K562 (cell line): ENCODE data around the gene RAB17. TPM values are rescaled to one million over a fixed set of nuclear protein-coding genes. Genes with fewer than 3 reads are reported as not detected.
A peak's percentile ranks its signal among the peaks of the same experiment; 100 is the strongest.

Source experiments
- ATAC-seq: fragments of 200-7000 bp; cut with Tn5 transposase; 3 replicates; pipeline ENCODE4 v1.9.1; 2020; ENCODE audit warnings: moderate library complexity
- BruUV-seq: library from RNA; stranded (reverse); fragments of 400-500 nt; replicated peaks from 2 replicates; lab custom pipeline; 2021; lab: Mats Ljungman, UMichigan
- CTCF ChIA-PET: fragments of 300-600 bp; formaldehyde crosslinking; extraction: SDS; loops from one replicate; lab custom pipeline; 2021; ENCODE audit warnings: low intra/inter-chr PET ratio; lab: Yijun Ruan, JAX
- POLR2A ChIA-PET: fragments of 300-600, 350-650 bp; sonication (Branson Sonifier 250); formaldehyde crosslinking; extraction: SDS; loops from one replicate; lab custom pipeline; 2021; ENCODE audit warnings: antibody characterized with exemption, inconsistent platforms; lab: Yijun Ruan, JAX
- DNase-seq, 4 experiments: peaks; one replicate each; pipeline versions ENCODE4 v3.0.0 to v3.0.0-alpha.2; 2011 to 2018; ENCODE audit warnings: low spot score in 3 of 4, mixed read lengths in 3 of 4; ENCODE audit errors: extremely low read depth in 1 of 4
- FAIRE-seq: peaks from 2 replicates; lab custom pipeline; 2011; peaks lifted over from hg19 to GRCh38; lab: Jason Lieb, UNC
- H2AFZ ChIP-seq: 2 replicates; pipeline ENCODE4 v1.6.0; 2011; ENCODE audit warnings: low read depth, low read length, control low read depth, inconsistent platforms
- H3K27ac ChIP-seq: fragments of 200-600 bp; 3 replicates; pipeline ENCODE4 v1.8.0; 2011; ENCODE audit warnings: low read depth, mild to moderate bottlenecking, control low read depth, inconsistent platforms, low read length, moderate library complexity, mixed read lengths; ENCODE audit errors: extremely low read depth
- H3K27me3 ChIP-seq, 2 experiments: fragments of 300-600 bp in 1 of 2; 2 replicates in 1 of 2; 3 replicates in 1 of 2; pipeline versions ENCODE4 v1.6.0 to v1.8.0; 2011; ENCODE audit warnings: inconsistent platforms in 2 of 2, low read length in 2 of 2, mild to moderate bottlenecking in 1 of 2, mixed read lengths in 1 of 2, moderate library complexity in 1 of 2; ENCODE audit not compliant: control insufficient read depth in 2 of 2, insufficient read depth in 2 of 2
- H3K36me3 ChIP-seq: fragments of 300-600 bp; 3 replicates; pipeline ENCODE4 v1.8.0; 2011; ENCODE audit warnings: mild to moderate bottlenecking, low read length, inconsistent platforms; ENCODE audit not compliant: control insufficient read depth, insufficient read depth
- H3K4me1 ChIP-seq, 2 experiments: fragments of 200-600 bp in 1 of 2; replicated peaks in 1 of 2; 2 replicates in 1 of 2; 3 replicates in 1 of 2; pipeline versions ENCODE4 v1.5.1 to v1.8.0; 2011; ENCODE audit warnings: inconsistent platforms in 2 of 2, low read length in 2 of 2, mild to moderate bottlenecking in 1 of 2, mixed read lengths in 1 of 2, moderate library complexity in 1 of 2; ENCODE audit not compliant: control insufficient read depth in 2 of 2, insufficient read depth in 2 of 2
- H3K4me2 ChIP-seq: 2 replicates; pipeline ENCODE4 v1.6.1; 2011; ENCODE audit warnings: low read length, control low read depth, inconsistent platforms, mixed read lengths; ENCODE audit not compliant: insufficient read depth
- H3K4me3 ChIP-seq: fragments of 200-600 bp; sonication (generic), shearing (Covaris generic); 2 replicates; pipeline ENCODE4 v1.5.1; 2016; ENCODE audit warnings: control low read depth, inconsistent platforms
- H3K79me2 ChIP-seq: fragments of 200-600 bp; 3 replicates; pipeline ENCODE4 v1.8.0; 2011; ENCODE audit warnings: low read length, inconsistent platforms; ENCODE audit not compliant: control insufficient read depth, insufficient read depth
- H3K9ac ChIP-seq, 2 experiments: 2 replicates each; pipeline versions ENCODE4 v1.6.0 to v1.6.1; 2011; ENCODE audit warnings: low read depth in 2 of 2, low read length in 2 of 2, control low read depth in 1 of 2, inconsistent platforms in 1 of 2, mild to moderate bottlenecking in 1 of 2, mixed read lengths in 1 of 2; ENCODE audit not compliant: insufficient read depth in 1 of 2
- H3K9me1 ChIP-seq: one replicate; pipeline ENCODE4 v1.6.0; 2011; ENCODE audit warnings: inconsistent platforms, mild to moderate bottlenecking, low read length, moderate library complexity; ENCODE audit not compliant: control insufficient read depth, insufficient read depth
- H3K9me3 ChIP-seq: replicated peaks from 2 replicates; pipeline ENCODE4 v1.5.1; 2011; ENCODE audit warnings: low read depth, low read length, inconsistent platforms; ENCODE audit not compliant: control insufficient read depth, insufficient read depth
- H4K20me1 ChIP-seq: replicated peaks from 2 replicates; pipeline ENCODE4 v1.6.1; 2011; ENCODE audit warnings: low read length, inconsistent platforms, mixed read lengths; ENCODE audit not compliant: control insufficient read depth, insufficient read depth
- BHLHE40 ChIP-seq: IDR thresholded peaks from 2 replicates; pipeline ENCODE4 v1.6.1; 2011; ENCODE audit warnings: low read length, improper control_type of control experiment
- HMGN3 ChIP-seq: IDR thresholded peaks from 2 replicates; pipeline ENCODE4 v1.6.1; 2011; ENCODE audit warnings: borderline replicate concordance, low read depth, mild to moderate bottlenecking, mixed read lengths, low read length; ENCODE audit not compliant: insufficient read length; ENCODE audit errors: extremely low read depth
- KHSRP ChIP-seq: fragments of 450-650 bp; IDR thresholded peaks from 2 replicates; pipeline ENCODE4 v1.6.1; 2017
- MAFK ChIP-seq: IDR thresholded peaks from 2 replicates; pipeline ENCODE4 v1.6.1; 2011; ENCODE audit warnings: low read length, improper control_type of control experiment
- MEF2D ChIP-seq: conservative IDR thresholded peaks from 2 replicates; pipeline ENCODE4 v1.6.1; 2016; ENCODE audit warnings: low read depth, missing genetic modification characterization, missing compliant biosample characterization
- MTA2 ChIP-seq: fragments of 450-650 bp; IDR thresholded peaks from 2 replicates; pipeline ENCODE4 v1.6.1; 2016; ENCODE audit warnings: low read depth
- MYNN ChIP-seq, 2 experiments: sonication (generic); formaldehyde crosslinking in 1 of 2; IDR thresholded peaks; 2 replicates each; pipeline versions ENCODE4 v1.5.0 to v1.6.1; 2016 to 2020; ENCODE audit warnings: antibody characterized with exemption in 1 of 2, missing genetic modification reagents in 1 of 2
- SPI1 ChIP-seq: IDR thresholded peaks from 2 replicates; pipeline ENCODE4 v1.6.1; 2011; ENCODE audit warnings: low read depth, low read length, control low read depth, borderline replicate concordance
- ZNF507 ChIP-seq: conservative IDR thresholded peaks from 2 replicates; pipeline ENCODE4 v1.6.1; 2017; ENCODE audit warnings: missing genetic modification characterization, missing compliant biosample characterization
- ZNF583 ChIP-seq: fragments of 250-450 bp; sonication (Bioruptor Pico); IDR thresholded peaks from 2 replicates; pipeline ENCODE4 v1.4.0; 2020
- ZNF764 ChIP-seq: fragments of 250-450 bp; sonication (Bioruptor Pico); IDR thresholded peaks from 2 replicates; pipeline ENCODE4 v1.4.0; 2020; ENCODE audit warnings: low read depth, mild to moderate bottlenecking, moderate library complexity
- WGBS: fragments of 100-300 bp; shearing (Covaris generic); methylation state at CpG from one replicate; pipeline ENCODE4 v1.1.6; 2016; ENCODE audit warnings: low coverage, mixed read lengths; ENCODE audit not compliant: insufficient coverage; ENCODE audit errors: missing lambda C conversion rate; 5-methylcytosine and 5-hydroxymethylcytosine counted together
- in situ Hi-C: fragments of 300-500 bp; cut with MboI; formaldehyde crosslinking; loops from 4 replicates; pipeline ENCODE4 v1.15.0; 2018; ENCODE audit warnings: inconsistent platforms, mixed read lengths
- intact Hi-C: fragments of 100-400 bp; cut with micrococcal nuclease; formaldehyde crosslinking; loops from 2 replicates; pipeline ENCODE4 v1.14.2; 2022
- polyA plus RNA-seq, 8 experiments: library from polyadenylated mRNA; depleted of rRNA in 4 of 8; stranded (reverse) in 5 of 8; unstranded in 3 of 8; fragments of >200 nt; fragmentation: Nextera tagmentation in 2 of 8; fragmentation: Illumina TruSeq in 1 of 8; extraction: Ambion mirVana in 2 of 8; extraction: Trizol in 1 of 8; gene quantifications; 2 replicates each; pipeline versions ENCODE4 v1.2.1 to v1.2.3, GENCODE V29; 2011 to 2014; ENCODE audit warnings: inconsistent platforms in 1 of 8, missing spikeins in 1 of 8
- total RNA-seq, 7 experiments: library from RNA; depleted of rRNA in 6 of 7; stranded (reverse); fragments of >200 nt in 6 of 7; fragmentation: Illumina TruSeq in 2 of 7; extraction: Trizol in 2 of 7; gene quantifications; 2 replicates each; pipeline versions ENCODE4 v1.2.1 to v1.2.3, GENCODE V29; 2011 to 2021; ENCODE audit warnings: low replicate concordance in 1 of 7
- TF ChIP-seq, protein P1 (sequence below): fragments of 250-450 bp; sonication (Bioruptor Pico); IDR thresholded peaks from 2 replicates; pipeline ENCODE4 v1.8.0; 2021; ENCODE audit warnings: borderline replicate concordance, mild to moderate bottlenecking, moderate library complexity; ENCODE audit not compliant: poor library complexity, severe bottlenecking

Gene RAB17
- total and polyA plus RNA-seq, 9 of the 15 experiments (the other 6 are each of a cell fraction or from before 2014, with no cell fraction given): 0.13 TPM; not detected in 8

DNA sequence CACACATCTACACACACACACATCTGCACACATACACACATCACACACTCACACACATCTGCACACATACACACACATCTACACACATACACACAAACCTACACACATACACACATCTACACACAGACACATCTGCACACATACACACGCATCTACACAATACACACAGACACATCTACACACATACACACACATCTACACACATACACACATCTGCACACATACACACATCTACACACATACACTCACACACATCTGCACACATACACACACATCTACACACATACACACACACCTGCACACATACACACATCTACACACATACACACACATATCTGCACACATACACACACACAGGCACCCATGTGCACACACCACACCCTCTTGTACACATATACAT, 24.6 kb downstream of the RAB17 start:
- Histone ChIP-seq H3K27ac (no peak overlapping the region), H3K4me1 (no peaks in the 10 kb centered on the region; a peak in 1 of 5 replicates), H3K27me3 (peaks cover 4 to 36% of the 10 kb centered on the region in 2 experiments; a peak in 4 of 5 replicates), H3K9ac (no peak overlapping the region), H2AFZ (no peak overlapping the region), H3K36me3 (no peaks in the 10 kb centered on the region), H3K4me3 (no peak overlapping the region), H3K9me3 (no peaks in the 10 kb centered on the region; the same call in 1 of the 2 replicates), H4K20me1 (no peaks in the 10 kb centered on the region), H3K4me2 (no peak overlapping the region), H3K9me1 (no peaks in the 10 kb centered on the region), H3K79me2 (no peaks in the 10 kb centered on the region)
- POLR2A ChIA-PET: no interaction called here
- FAIRE-seq: peak; percentile 76
- no TSS peak for BruUV-seq
- DNase-seq: no peak
- in situ Hi-C loops (loop anchor here (10.0 kb wide), 1 partner anchor 441 kb away; no protein-coding TSS in a partner anchor), intact Hi-C loops (no loop called here)
- ATAC-seq: no peak
- 0% methylated on average over 1 of the region's 1 CpG for WGBS
- CTCF ChIA-PET: no interaction called here
- TF ChIP-seq ZNF507 (tag) (no peak), ZNF583 (no peak), MAFK (no peak), ZNF764 (CRISPR knock-in tag) (no peak), SPI1 (no peak)

DNA sequence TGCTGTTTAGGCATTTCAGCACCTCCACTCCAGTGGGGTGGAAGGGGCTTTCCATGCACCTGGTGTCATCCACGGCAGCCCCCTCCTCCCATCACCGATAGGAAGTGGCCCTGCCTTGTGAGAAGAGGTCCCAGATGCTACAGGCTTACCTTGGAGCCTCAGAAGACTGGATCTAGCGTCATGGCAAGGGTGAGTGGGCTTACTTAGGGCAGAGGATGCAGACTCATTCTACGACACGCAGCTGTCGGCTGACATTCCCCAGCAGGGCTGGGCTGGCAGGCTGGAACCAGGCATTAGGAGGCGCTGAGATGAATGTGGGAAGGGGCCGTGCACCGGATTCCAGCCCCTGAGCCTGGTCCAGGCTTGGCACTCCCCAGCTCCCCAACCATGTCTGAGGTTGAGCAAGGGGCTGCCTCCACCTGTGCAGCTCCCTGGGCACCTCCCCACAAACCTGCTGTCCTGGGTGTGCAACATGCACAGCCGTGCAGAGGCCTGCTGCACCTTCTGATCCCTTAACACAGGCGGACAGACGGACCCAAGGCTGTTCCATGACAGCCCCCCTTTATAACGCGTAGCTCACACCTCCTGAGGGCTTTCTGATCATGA, 25.9 kb downstream of the RAB17 start:
- no peaks in the 10 kb centered on the region for H3K36me3 ChIP-seq
- H3K79me2 ChIP-seq: no peaks in the 10 kb centered on the region
- ChIA-PET CTCF (no interaction called here), POLR2A (interaction anchor here (0.6 kb wide), 1 partner anchor 16 kb away, joined by 3 read pairs; no protein-coding TSS in a partner anchor)
- no peaks in the 10 kb centered on the region; the same call in 1 of the 2 replicates for H3K9me3 ChIP-seq
- intact Hi-C loops (no loop called here), in situ Hi-C loops (loop anchor here (10.0 kb wide), 1 partner anchor 440 kb away; no protein-coding TSS in a partner anchor)
- no peaks in the 10 kb centered on the region; a peak in 1 of 5 replicates for H3K4me1 ChIP-seq
- FAIRE-seq: no peak
- TF ChIP-seq, protein P1, sequence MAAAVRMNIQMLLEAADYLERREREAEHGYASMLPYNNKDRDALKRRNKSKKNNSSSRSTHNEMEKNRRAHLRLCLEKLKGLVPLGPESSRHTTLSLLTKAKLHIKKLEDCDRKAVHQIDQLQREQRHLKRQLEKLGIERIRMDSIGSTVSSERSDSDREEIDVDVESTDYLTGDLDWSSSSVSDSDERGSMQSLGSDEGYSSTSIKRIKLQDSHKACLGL (CRISPR knock-in tag): no peak
- TF ChIP-seq MYNN (IDR thresholded peaks at IDR 0.05): no peak
- no peak for TF ChIP-seq MYNN (CRISPR knock-in tag; IDR thresholded peaks at IDR 0.05)
- TF ChIP-seq BHLHE40: no peak
- no peak for TF ChIP-seq MEF2D (tag)
- TF ChIP-seq MTA2: no peak
- no peak for TF ChIP-seq HMGN3
- no peak for TF ChIP-seq KHSRP
- no peak overlapping the region for H3K9ac ChIP-seq
- H3K4me2 ChIP-seq: no peak overlapping the region
- 1% methylated on average over 9 of the region's 14 CpGs for WGBS
- BruUV-seq: no TSS peak
- H4K20me1 ChIP-seq: no peaks in the 10 kb centered on the region
- no peak for ATAC-seq
- no peak for DNase-seq
- H3K4me3 ChIP-seq: no peak overlapping the region
- no peak overlapping the region for H2AFZ ChIP-seq
- no peak overlapping the region for H3K27ac ChIP-seq
- H3K27me3 ChIP-seq: peaks cover 4 to 38% of the 10 kb centered on the region in 2 experiments; a peak in 4 of 5 replicates
- no peaks in the 10 kb centered on the region for H3K9me1 ChIP-seq
